GM12892 (cell line): ENCODE results near the gene PMM1.

Source experiments
- POLR2A ChIP-seq: IDR thresholded peaks from 2 replicates; pipeline ENCODE4 v1.6.1; 2011; ENCODE audit warnings: low read depth, low read length, control low read depth
- POLR2AphosphoS5 ChIP-seq: IDR thresholded peaks from 2 replicates; pipeline ENCODE4 v1.6.1; 2011; ENCODE audit warnings: low read depth, low read length, control low read depth
- TAF1 ChIP-seq: IDR thresholded peaks from 2 replicates; pipeline ENCODE4 v1.6.1; 2011; ENCODE audit warnings: low read depth, mild to moderate bottlenecking, control low read depth, low read length, borderline replicate concordance

DNA sequence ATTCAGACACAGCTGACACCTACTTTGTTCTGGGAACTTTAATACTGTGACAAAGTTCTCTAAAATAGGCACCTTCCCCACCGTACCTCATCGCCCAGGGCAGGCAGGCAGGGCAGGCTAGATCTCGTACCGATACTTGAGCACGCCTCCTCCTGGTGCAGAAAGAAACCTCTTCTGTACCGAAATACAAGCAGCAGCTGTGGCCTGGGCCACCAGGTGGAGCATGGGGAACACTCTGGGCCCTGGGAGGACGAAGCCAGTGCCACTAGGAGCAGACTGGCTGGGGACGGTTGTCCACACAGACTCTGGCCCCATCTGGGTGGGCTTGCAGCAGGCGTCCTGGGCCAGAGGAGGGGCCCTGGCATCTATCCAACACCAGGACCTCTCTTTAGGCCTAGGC, 12.8 kb downstream of the PMM1 start:
- TF ChIP-seq POLR2AphosphoS5: no peak
- no peak for TF ChIP-seq POLR2A
- TF ChIP-seq TAF1: no peak
